H1 (cell line): ENCODE measurements around the gene FBN1. TPM values are rescaled to one million over a fixed set of nuclear protein-coding genes. Genes with fewer than 3 reads are reported as not detected.

Source experiments
- ASH2L ChIP-seq: fragments of 200-600, 300-600 bp; sonication (generic); IDR thresholded peaks from one replicate; pipeline ENCODE4 v1.7.1; 2017; ENCODE audit warnings: low read length
- BRCA1 ChIP-seq: IDR thresholded peaks from 2 replicates; pipeline ENCODE4 v1.6.1; 2012; ENCODE audit warnings: low read depth, low read length, improper control_type of control experiment
- CHD2 ChIP-seq: IDR thresholded peaks from 2 replicates; pipeline ENCODE4 v1.6.1; 2012; ENCODE audit warnings: low read length, improper control_type of control experiment
- EZH2 ChIP-seq: fragments of 200-600 bp; sonication (generic); IDR thresholded peaks from 2 replicates; pipeline ENCODE4 v1.7.1; 2012; ENCODE audit warnings: low read depth, mild to moderate bottlenecking, moderate library complexity, low read length, inconsistent platforms; ENCODE audit not compliant: severe bottlenecking
- HDAC6 ChIP-seq: IDR thresholded peaks from one replicate; pipeline ENCODE4 v1.7.1; 2012; ENCODE audit warnings: low read depth, mild to moderate bottlenecking, inconsistent platforms, low read length, moderate library complexity
- RNF2 ChIP-seq: fragments of 200-900, 300-1000 bp; sonication (generic); IDR thresholded peaks from 2 replicates; pipeline ENCODE4 v1.7.1; 2016; ENCODE audit warnings: borderline replicate concordance, low read depth, mild to moderate bottlenecking, antibody characterized with exemption, low read length; ENCODE audit not compliant: poor library complexity, severe bottlenecking; ENCODE audit errors: missing control alignments
- RXRA ChIP-seq: IDR thresholded peaks from 2 replicates; pipeline ENCODE4 v1.6.1; 2011; ENCODE audit warnings: low read depth, mild to moderate bottlenecking, low read length, moderate library complexity; ENCODE audit not compliant: insufficient read depth
- SAP30 ChIP-seq: fragments of 300-600 bp; sonication (generic); IDR thresholded peaks from 2 replicates; pipeline ENCODE4 v1.7.1; 2012; ENCODE audit warnings: low read length, moderate library complexity, mild to moderate bottlenecking, inconsistent platforms; ENCODE audit not compliant: insufficient read depth, insufficient replicate concordance
- TAF1 ChIP-seq: IDR thresholded peaks from 2 replicates; pipeline ENCODE4 v1.6.1; 2011; ENCODE audit warnings: mild to moderate bottlenecking, low read depth, low read length
- polyA plus RNA-seq, 7 experiments: library from polyadenylated mRNA; depleted of rRNA in 3 of 7; stranded (reverse) in 5 of 7; unstranded in 2 of 7; fragments of >200 nt in 5 of 7; fragments of 200-250 nt in 2 of 7; gene quantifications; 1 replicate in 5 of 7; 2 replicates in 1 of 7; 4 replicates in 1 of 7; pipeline versions ENCODE4 v1.2.1 to v1.2.3, GENCODE V29; 2011 to 2013; ENCODE audit warnings: missing spikeins in 2 of 7, mixed read lengths in 2 of 7
- total RNA-seq: library from RNA; stranded (reverse); fragmentation: NEBNext Ultra II Directional; extraction: Animal tissue kit (Norgen Biotek cat#: 25700); gene quantifications from 2 replicates; pipeline ENCODE4 v1.2.1, GENCODE V29; 2021
- TF ChIP-seq, protein P1 (sequence below): IDR thresholded peaks from 2 replicates; pipeline ENCODE4 v1.6.1; 2011; ENCODE audit warnings: low read depth, mild to moderate bottlenecking, low read length; ENCODE audit not compliant: insufficient read depth
- TF ChIP-seq, protein P2 (sequence below): IDR thresholded peaks from 2 replicates; pipeline ENCODE4 v1.6.1; 2012; ENCODE audit warnings: low read length, inconsistent platforms

The FBN1 gene
- total and polyA plus RNA-seq, 2 of the 8 experiments (the other 6 are each of a cell fraction or from before 2014, with no cell fraction given), result 3.0 to 4.0 TPM

DNA sequence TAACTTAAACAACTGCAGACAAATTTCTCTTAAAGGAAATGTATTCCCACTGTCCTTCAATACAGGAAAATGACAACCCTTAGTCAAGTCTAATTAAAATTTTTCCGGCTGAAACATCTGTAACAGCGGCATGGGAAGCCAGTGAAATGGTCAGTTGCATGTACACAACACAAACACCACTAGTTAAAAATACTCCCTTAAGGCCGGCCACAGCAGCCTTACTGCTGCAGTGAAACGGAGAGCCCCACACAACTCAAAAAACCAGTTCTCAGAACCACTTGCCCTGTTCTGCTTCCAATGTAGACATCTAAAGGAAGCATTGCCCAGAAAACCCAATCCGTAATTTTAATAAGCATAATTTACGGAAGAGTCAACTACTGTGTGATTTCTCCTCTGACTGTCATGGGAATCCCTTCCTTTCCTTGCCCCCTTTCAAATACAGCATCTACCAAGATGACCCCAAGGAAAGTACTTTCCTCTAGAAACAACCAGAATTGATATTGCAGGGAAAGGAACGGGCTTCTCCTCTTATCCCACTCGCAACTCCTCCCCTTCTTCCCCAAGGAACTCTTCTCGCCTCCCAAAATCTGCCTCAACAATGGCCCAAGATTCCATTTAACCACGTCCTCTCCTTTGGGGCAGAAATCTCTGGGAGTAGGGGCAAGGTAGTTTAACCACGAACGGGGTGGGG lies 1.6 kb downstream of the FBN1 start (continued):
- TF ChIP-seq RNF2 (no peak), SAP30 (no peak), CHD2 (no peak), RXRA (no peak), EZH2 (no peak), HDAC6 (no peak), BRCA1 (no peak), ASH2L (no peak), TAF1 (no peak)
- TF ChIP-seq, protein P1, sequence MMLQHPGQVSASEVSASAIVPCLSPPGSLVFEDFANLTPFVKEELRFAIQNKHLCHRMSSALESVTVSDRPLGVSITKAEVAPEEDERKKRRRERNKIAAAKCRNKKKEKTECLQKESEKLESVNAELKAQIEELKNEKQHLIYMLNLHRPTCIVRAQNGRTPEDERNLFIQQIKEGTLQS, result no peak
- TF ChIP-seq, protein P2, sequence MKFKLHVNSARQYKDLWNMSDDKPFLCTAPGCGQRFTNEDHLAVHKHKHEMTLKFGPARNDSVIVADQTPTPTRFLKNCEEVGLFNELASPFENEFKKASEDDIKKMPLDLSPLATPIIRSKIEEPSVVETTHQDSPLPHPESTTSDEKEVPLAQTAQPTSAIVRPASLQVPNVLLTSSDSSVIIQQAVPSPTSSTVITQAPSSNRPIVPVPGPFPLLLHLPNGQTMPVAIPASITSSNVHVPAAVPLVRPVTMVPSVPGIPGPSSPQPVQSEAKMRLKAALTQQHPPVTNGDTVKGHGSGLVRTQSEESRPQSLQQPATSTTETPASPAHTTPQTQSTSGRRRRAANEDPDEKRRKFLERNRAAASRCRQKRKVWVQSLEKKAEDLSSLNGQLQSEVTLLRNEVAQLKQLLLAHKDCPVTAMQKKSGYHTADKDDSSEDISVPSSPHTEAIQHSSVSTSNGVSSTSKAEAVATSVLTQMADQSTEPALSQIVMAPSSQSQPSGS, result no peak
